H1 (cell line): Measurements from ENCODE around the gene KRT6C. TPM values are rescaled to one million over a fixed set of nuclear protein-coding genes. Genes with fewer than 3 reads are reported as not detected.

ENCODE experiments used
- CEBPB ChIP-seq: IDR thresholded peaks from 2 replicates; pipeline ENCODE4 v1.6.1; 2012; ENCODE audit warnings: low read depth, low read length
- FOSL1 ChIP-seq: IDR thresholded peaks from 2 replicates; pipeline ENCODE4 v1.6.1; 2011; ENCODE audit warnings: mild to moderate bottlenecking, low read depth, low read length, moderate library complexity; ENCODE audit not compliant: insufficient read depth
- PHF8 ChIP-seq: fragments of 200-600 bp; sonication (generic); conservative IDR thresholded peaks from 2 replicates; pipeline ENCODE4 v1.7.1; 2012; ENCODE audit warnings: low read depth, mild to moderate bottlenecking, inconsistent platforms, low read length, moderate library complexity
- POLR2A ChIP-seq, 2 experiments: IDR thresholded peaks; 1 replicate in 1 of 2; 2 replicates in 1 of 2; pipeline ENCODE4 v1.6.1; 2011; ENCODE audit warnings: low read depth in 2 of 2, low read length in 2 of 2, mild to moderate bottlenecking in 2 of 2; ENCODE audit errors: control extremely low read depth in 1 of 2
- RFX5 ChIP-seq: IDR thresholded peaks from 2 replicates; pipeline ENCODE4 v1.6.1; 2011; ENCODE audit warnings: low read depth, low read length, improper control_type of control experiment, borderline replicate concordance
- RXRA ChIP-seq: IDR thresholded peaks from 2 replicates; pipeline ENCODE4 v1.6.1; 2011; ENCODE audit warnings: low read depth, mild to moderate bottlenecking, low read length, moderate library complexity; ENCODE audit not compliant: insufficient read depth
- SP4 ChIP-seq: IDR thresholded peaks from 2 replicates; pipeline ENCODE4 v1.6.1; 2012; ENCODE audit warnings: low read length, inconsistent platforms
- TCF12 ChIP-seq: IDR thresholded peaks from 2 replicates; pipeline ENCODE4 v1.6.1; 2011; ENCODE audit warnings: low read depth, mild to moderate bottlenecking, low read length
- polyA plus RNA-seq, 7 experiments: library from polyadenylated mRNA; depleted of rRNA in 3 of 7; stranded (reverse) in 5 of 7; unstranded in 2 of 7; fragments of >200 nt in 5 of 7; fragments of 200-250 nt in 2 of 7; gene quantifications; 1 replicate in 5 of 7; 2 replicates in 1 of 7; 4 replicates in 1 of 7; pipeline versions ENCODE4 v1.2.1 to v1.2.3, GENCODE V29; 2011 to 2013; ENCODE audit warnings: missing spikeins in 2 of 7, mixed read lengths in 2 of 7
- total RNA-seq: library from RNA; stranded (reverse); fragmentation: NEBNext Ultra II Directional; extraction: Animal tissue kit (Norgen Biotek cat#: 25700); gene quantifications from 2 replicates; pipeline ENCODE4 v1.2.1, GENCODE V29; 2021
- TF ChIP-seq, protein P1 (sequence below): fragments of 300-600 bp; sonication (generic); IDR thresholded peaks from 2 replicates; pipeline ENCODE4 v1.7.1; 2012; ENCODE audit warnings: low read length, moderate library complexity, mild to moderate bottlenecking, inconsistent platforms; ENCODE audit not compliant: insufficient replicate concordance
- TF ChIP-seq, protein P2 (sequence below): IDR thresholded peaks from 2 replicates; pipeline ENCODE4 v1.6.1; 2012; ENCODE audit warnings: low read length, inconsistent platforms

The KRT6C gene
- total and polyA plus RNA-seq, 2 of the 8 experiments (the other 6 are each of a cell fraction or from before 2014, with no cell fraction given), result not detected

DNA sequence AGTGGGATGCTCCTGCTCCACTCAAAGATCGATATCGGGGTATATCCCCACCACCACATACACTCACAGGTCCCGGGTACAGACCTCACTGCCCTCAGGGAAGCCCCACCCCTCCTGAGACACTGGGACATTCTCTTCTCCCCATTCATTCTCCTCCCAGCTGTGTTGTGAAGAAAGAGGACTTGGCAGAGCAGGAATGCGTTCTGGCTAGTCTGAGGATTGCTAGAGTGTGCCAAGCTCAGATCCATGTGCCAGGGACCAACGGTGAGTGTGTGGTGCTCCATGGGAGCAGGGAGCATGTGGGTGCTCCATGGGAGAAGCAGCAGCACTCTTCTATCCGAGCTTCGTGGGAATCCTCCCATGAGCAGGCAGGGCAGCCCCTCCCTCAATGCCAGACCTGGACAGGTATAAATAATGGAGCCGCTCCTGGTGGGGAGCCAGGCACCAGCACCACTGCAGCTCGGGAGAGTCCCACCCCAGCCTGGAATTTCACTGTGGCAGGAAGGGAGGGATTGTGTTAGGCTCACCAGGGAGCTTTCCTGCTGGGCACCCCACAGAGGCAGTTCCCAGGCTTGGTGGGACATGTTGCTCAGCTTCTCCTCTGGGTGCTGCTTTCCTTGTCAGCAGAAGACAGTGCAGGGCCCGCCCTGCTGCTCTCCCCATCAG lies 48.9 kb upstream of the KRT6C start (continued):
- TF ChIP-seq, protein P1, sequence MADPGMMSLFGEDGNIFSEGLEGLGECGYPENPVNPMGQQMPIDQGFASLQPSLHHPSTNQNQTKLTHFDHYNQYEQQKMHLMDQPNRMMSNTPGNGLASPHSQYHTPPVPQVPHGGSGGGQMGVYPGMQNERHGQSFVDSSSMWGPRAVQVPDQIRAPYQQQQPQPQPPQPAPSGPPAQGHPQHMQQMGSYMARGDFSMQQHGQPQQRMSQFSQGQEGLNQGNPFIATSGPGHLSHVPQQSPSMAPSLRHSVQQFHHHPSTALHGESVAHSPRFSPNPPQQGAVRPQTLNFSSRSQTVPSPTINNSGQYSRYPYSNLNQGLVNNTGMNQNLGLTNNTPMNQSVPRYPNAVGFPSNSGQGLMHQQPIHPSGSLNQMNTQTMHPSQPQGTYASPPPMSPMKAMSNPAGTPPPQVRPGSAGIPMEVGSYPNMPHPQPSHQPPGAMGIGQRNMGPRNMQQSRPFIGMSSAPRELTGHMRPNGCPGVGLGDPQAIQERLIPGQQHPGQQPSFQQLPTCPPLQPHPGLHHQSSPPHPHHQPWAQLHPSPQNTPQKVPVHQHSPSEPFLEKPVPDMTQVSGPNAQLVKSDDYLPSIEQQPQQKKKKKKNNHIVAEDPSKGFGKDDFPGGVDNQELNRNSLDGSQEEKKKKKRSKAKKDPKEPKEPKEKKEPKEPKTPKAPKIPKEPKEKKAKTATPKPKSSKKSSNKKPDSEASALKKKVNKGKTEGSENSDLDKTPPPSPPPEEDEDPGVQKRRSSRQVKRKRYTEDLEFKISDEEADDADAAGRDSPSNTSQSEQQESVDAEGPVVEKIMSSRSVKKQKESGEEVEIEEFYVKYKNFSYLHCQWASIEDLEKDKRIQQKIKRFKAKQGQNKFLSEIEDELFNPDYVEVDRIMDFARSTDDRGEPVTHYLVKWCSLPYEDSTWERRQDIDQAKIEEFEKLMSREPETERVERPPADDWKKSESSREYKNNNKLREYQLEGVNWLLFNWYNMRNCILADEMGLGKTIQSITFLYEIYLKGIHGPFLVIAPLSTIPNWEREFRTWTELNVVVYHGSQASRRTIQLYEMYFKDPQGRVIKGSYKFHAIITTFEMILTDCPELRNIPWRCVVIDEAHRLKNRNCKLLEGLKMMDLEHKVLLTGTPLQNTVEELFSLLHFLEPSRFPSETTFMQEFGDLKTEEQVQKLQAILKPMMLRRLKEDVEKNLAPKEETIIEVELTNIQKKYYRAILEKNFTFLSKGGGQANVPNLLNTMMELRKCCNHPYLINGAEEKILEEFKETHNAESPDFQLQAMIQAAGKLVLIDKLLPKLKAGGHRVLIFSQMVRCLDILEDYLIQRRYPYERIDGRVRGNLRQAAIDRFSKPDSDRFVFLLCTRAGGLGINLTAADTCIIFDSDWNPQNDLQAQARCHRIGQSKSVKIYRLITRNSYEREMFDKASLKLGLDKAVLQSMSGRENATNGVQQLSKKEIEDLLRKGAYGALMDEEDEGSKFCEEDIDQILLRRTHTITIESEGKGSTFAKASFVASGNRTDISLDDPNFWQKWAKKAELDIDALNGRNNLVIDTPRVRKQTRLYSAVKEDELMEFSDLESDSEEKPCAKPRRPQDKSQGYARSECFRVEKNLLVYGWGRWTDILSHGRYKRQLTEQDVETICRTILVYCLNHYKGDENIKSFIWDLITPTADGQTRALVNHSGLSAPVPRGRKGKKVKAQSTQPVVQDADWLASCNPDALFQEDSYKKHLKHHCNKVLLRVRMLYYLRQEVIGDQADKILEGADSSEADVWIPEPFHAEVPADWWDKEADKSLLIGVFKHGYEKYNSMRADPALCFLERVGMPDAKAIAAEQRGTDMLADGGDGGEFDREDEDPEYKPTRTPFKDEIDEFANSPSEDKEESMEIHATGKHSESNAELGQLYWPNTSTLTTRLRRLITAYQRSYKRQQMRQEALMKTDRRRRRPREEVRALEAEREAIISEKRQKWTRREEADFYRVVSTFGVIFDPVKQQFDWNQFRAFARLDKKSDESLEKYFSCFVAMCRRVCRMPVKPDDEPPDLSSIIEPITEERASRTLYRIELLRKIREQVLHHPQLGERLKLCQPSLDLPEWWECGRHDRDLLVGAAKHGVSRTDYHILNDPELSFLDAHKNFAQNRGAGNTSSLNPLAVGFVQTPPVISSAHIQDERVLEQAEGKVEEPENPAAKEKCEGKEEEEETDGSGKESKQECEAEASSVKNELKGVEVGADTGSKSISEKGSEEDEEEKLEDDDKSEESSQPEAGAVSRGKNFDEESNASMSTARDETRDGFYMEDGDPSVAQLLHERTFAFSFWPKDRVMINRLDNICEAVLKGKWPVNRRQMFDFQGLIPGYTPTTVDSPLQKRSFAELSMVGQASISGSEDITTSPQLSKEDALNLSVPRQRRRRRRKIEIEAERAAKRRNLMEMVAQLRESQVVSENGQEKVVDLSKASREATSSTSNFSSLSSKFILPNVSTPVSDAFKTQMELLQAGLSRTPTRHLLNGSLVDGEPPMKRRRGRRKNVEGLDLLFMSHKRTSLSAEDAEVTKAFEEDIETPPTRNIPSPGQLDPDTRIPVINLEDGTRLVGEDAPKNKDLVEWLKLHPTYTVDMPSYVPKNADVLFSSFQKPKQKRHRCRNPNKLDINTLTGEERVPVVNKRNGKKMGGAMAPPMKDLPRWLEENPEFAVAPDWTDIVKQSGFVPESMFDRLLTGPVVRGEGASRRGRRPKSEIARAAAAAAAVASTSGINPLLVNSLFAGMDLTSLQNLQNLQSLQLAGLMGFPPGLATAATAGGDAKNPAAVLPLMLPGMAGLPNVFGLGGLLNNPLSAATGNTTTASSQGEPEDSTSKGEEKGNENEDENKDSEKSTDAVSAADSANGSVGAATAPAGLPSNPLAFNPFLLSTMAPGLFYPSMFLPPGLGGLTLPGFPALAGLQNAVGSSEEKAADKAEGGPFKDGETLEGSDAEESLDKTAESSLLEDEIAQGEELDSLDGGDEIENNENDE, result no peak
- TF ChIP-seq RFX5 (no peak), PHF8 (no peak), SP4 (no peak), RXRA (no peak), FOSL1 (no peak), CEBPB (no peak), TCF12 (no peak), POLR2A (IDR thresholded peaks at IDR 0.05; ENCODE audit: control extremely low read depth in 1 of 2, low read depth in 2 of 2, low read length in 2 of 2) (no peak)
- TF ChIP-seq, protein P2, sequence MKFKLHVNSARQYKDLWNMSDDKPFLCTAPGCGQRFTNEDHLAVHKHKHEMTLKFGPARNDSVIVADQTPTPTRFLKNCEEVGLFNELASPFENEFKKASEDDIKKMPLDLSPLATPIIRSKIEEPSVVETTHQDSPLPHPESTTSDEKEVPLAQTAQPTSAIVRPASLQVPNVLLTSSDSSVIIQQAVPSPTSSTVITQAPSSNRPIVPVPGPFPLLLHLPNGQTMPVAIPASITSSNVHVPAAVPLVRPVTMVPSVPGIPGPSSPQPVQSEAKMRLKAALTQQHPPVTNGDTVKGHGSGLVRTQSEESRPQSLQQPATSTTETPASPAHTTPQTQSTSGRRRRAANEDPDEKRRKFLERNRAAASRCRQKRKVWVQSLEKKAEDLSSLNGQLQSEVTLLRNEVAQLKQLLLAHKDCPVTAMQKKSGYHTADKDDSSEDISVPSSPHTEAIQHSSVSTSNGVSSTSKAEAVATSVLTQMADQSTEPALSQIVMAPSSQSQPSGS, result no peak
